DOHH2 (cell line): Measurements from ENCODE around the gene PDE11A.

ENCODE experiments used
- CTCF ChIP-seq: fragments of 200-600 bp; sonication (generic); IDR thresholded peaks from one replicate; pipeline ENCODE4 v1.5.1; 2014; ENCODE audit warnings: antibody characterized with exemption, mild to moderate bottlenecking, low read depth, low read length; ENCODE audit not compliant: poor library complexity, severe bottlenecking
- EZH2phosphoT487 ChIP-seq: fragments of 200-600 bp; sonication (generic); IDR thresholded peaks from 2 replicates; pipeline ENCODE4 v1.6.1; 2017; ENCODE audit warnings: borderline replicate concordance, mild to moderate bottlenecking, antibody characterized with exemption, low read length, moderate library complexity, mixed read lengths

DNA sequence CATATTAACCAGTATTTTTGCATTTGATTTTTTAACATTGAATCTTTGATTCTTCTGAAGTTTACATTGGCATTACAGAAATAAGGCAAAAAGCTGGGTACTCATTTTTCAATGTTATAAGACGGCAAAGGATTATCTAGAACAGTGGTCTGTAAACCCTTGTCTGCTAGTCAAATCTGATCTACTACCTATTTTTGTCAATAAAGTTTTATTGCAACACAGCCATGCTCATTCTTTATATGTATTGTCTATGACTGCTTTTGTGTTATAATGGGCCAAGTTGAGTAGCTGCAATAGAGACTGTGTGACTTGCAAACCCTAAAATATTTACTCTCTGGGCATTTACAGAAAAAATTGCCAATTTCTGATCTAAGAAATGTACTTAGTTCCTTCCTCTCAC lies 181.0 kb downstream of the PDE11A start:
- TF ChIP-seq CTCF (no peak), EZH2phosphoT487 (no peak)
